CD4-positive, alpha-beta T cell treated with Interleukin-12 subunit alpha and Interleukin-12 subunit beta, for 1 hour (primary cell): ENCODE measurements around the gene ZBTB43.
"Not testable (repeated sequence)": the region's sequence is repeated elsewhere in the genome, so short reads cannot be mapped to it uniquely, and the experiment has no call there.

ENCODE experiments used
- DNase-seq: peaks from one replicate; pipeline ENCODE4 v3.0.0-alpha.2; 2020

ZBTB43 gene

GRCh38 chr9:126791406-126792230 is 13.2 kb upstream of the ZBTB43 start:
- DNase-seq = no peak

GRCh38 chr9:126793686-126794417 is 11.0 kb upstream of the ZBTB43 start:
- no peak for DNase-seq

- DNase-seq = no peak
Measured at GRCh38 chr9:126794441-126794840, 10.4 kb upstream of the ZBTB43 start.

- DNase-seq = no peak
Measured at GRCh38 chr9:126796758-126797157, 8.1 kb upstream of the ZBTB43 start.

GRCh38 chr9:126797903-126798302 is 6.9 kb upstream of the ZBTB43 start:
- DNase-seq = no peak

GRCh38 chr9:126799034-126799433 is 5.8 kb upstream of the ZBTB43 start:
- no peak for DNase-seq

- DNase-seq = no peak
Measured at GRCh38 chr9:126802318-126803059, 2.4 kb upstream of the ZBTB43 start.

GRCh38 chr9:126804198-126804695 is 593 bp upstream of the ZBTB43 start:
- DNase-seq = no peak

- peak; percentile 84 for DNase-seq
Measured at GRCh38 chr9:126805554-126806262, 868 bp downstream of the ZBTB43 start.

GRCh38 chr9:126806336-126806735 is 1.5 kb downstream of the ZBTB43 start:
- no peak for DNase-seq

GRCh38 chr9:126809068-126809467 is 4.2 kb downstream of the ZBTB43 start:
- DNase-seq = no peak

- not testable (repeated sequence) for DNase-seq
Measured at GRCh38 chr9:126810221-126810620, 5.4 kb downstream of the ZBTB43 start.

- DNase-seq = no peak
Measured at GRCh38 chr9:126813072-126813471, 8.2 kb downstream of the ZBTB43 start.

- no peak for DNase-seq
Measured at GRCh38 chr9:126814091-126814490, 9.3 kb downstream of the ZBTB43 start.

GRCh38 chr9:126817615-126818014 is 12.8 kb downstream of the ZBTB43 start:
- not testable (repeated sequence) for DNase-seq

GRCh38 chr9:126818482-126818881 is 13.6 kb downstream of the ZBTB43 start:
- DNase-seq = no peak

GRCh38 chr9:126819482-126819881 is 14.6 kb downstream of the ZBTB43 start:
- no peak for DNase-seq

- DNase-seq = no peak
Measured at GRCh38 chr9:126822278-126822677, 17.4 kb downstream of the ZBTB43 start.

GRCh38 chr9:126822873-126823272 is 18.0 kb downstream of the ZBTB43 start:
- no peak for DNase-seq

GRCh38 chr9:126824052-126824451 is 19.2 kb downstream of the ZBTB43 start:
- DNase-seq = not testable (repeated sequence)

- no peak for DNase-seq
Measured at GRCh38 chr9:126827227-126827626, 22.4 kb downstream of the ZBTB43 start.

GRCh38 chr9:126829035-126829434 is 24.2 kb downstream of the ZBTB43 start:
- no peak for DNase-seq

GRCh38 chr9:126830827-126831226 is 26.0 kb downstream of the ZBTB43 start:
- no peak for DNase-seq
